IMR-90 (cell line): ENCODE measurements around the gene RAB1B.
"Not testable (repeated sequence)": the region's sequence is repeated elsewhere in the genome, so short reads cannot be mapped to it uniquely, and the experiment has no call there.

Source experiments
- BHLHE40 ChIP-seq: fragments of 150-350 bp; IDR thresholded peaks from 2 replicates; pipeline ENCODE4 v1.6.1; 2016; ENCODE audit warnings: mild to moderate bottlenecking, low read depth, low read length
- FOS ChIP-seq: fragments of 150-350 bp; IDR thresholded peaks from 2 replicates; pipeline ENCODE4 v1.6.1; 2016; ENCODE audit warnings: low read depth, low read length
- MAFK ChIP-seq: IDR thresholded peaks from 2 replicates; pipeline ENCODE4 v1.6.1; 2012; ENCODE audit warnings: low read depth, low read length, improper control_type of control experiment
- MAZ ChIP-seq: IDR thresholded peaks from 2 replicates; pipeline ENCODE4 v1.6.1; 2012; ENCODE audit warnings: low read depth, mild to moderate bottlenecking, low read length, improper control_type of control experiment, moderate library complexity, borderline replicate concordance
- MXI1 ChIP-seq: IDR thresholded peaks from 2 replicates; pipeline ENCODE4 v1.6.1; 2012; ENCODE audit warnings: low read depth, mild to moderate bottlenecking, low read length, moderate library complexity, borderline replicate concordance
- NFE2L2 ChIP-seq: fragments of 150-350 bp; IDR thresholded peaks from 2 replicates; pipeline ENCODE4 v1.6.1; 2016; ENCODE audit warnings: low read depth, mild to moderate bottlenecking, low read length
- POLR2A ChIP-seq: IDR thresholded peaks from 2 replicates; pipeline ENCODE4 v1.6.1; 2012; ENCODE audit warnings: mild to moderate bottlenecking, low read depth, low read length
- RAD21 ChIP-seq: IDR thresholded peaks from 2 replicates; pipeline ENCODE4 v1.6.1; 2012; ENCODE audit warnings: low read length, improper control_type of control experiment
- RCOR1 ChIP-seq: IDR thresholded peaks from 2 replicates; pipeline ENCODE4 v1.6.1; 2012; ENCODE audit warnings: mild to moderate bottlenecking, low read length, improper control_type of control experiment; ENCODE audit not compliant: insufficient replicate concordance
- SMC3 ChIP-seq: fragments of 150-350 bp; IDR thresholded peaks from 2 replicates; pipeline ENCODE4 v1.6.1; 2016; ENCODE audit warnings: low read depth, mild to moderate bottlenecking, antibody characterized with exemption, low read length, moderate library complexity
- TF ChIP-seq, protein P1 (sequence below): conservative IDR thresholded peaks from 2 replicates; pipeline ENCODE4 v1.5.1; 2012; ENCODE audit warnings: mild to moderate bottlenecking, low read depth, low read length, improper control_type of control experiment
- TF ChIP-seq, protein P2 (sequence below): fragments of 150-350 bp; IDR thresholded peaks from 2 replicates; pipeline ENCODE4 v1.6.1; 2017; ENCODE audit warnings: mild to moderate bottlenecking, antibody characterized with exemption, low read length, low read depth

- TF ChIP-seq POLR2A, BHLHE40, RAD21, MAZ, SMC3, MXI1, FOS, MAFK, NFE2L2, RCOR1: not testable (repeated sequence)
- TF ChIP-seq, protein P1, sequence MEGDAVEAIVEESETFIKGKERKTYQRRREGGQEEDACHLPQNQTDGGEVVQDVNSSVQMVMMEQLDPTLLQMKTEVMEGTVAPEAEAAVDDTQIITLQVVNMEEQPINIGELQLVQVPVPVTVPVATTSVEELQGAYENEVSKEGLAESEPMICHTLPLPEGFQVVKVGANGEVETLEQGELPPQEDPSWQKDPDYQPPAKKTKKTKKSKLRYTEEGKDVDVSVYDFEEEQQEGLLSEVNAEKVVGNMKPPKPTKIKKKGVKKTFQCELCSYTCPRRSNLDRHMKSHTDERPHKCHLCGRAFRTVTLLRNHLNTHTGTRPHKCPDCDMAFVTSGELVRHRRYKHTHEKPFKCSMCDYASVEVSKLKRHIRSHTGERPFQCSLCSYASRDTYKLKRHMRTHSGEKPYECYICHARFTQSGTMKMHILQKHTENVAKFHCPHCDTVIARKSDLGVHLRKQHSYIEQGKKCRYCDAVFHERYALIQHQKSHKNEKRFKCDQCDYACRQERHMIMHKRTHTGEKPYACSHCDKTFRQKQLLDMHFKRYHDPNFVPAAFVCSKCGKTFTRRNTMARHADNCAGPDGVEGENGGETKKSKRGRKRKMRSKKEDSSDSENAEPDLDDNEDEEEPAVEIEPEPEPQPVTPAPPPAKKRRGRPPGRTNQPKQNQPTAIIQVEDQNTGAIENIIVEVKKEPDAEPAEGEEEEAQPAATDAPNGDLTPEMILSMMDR, result not testable (repeated sequence)
- TF ChIP-seq, protein P2, sequence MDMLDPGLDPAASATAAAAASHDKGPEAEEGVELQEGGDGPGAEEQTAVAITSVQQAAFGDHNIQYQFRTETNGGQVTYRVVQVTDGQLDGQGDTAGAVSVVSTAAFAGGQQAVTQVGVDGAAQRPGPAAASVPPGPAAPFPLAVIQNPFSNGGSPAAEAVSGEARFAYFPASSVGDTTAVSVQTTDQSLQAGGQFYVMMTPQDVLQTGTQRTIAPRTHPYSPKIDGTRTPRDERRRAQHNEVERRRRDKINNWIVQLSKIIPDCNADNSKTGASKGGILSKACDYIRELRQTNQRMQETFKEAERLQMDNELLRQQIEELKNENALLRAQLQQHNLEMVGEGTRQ, result not testable (repeated sequence)
Measured at GRCh38 chr11:66253081-66253480, 15.4 kb upstream of the RAB1B start.
